ENCODE measurements around the gene NCKIPSD.
A peak's percentile ranks its signal among the peaks of the same experiment; 100 is the strongest.

Gene NCKIPSD

DNA sequence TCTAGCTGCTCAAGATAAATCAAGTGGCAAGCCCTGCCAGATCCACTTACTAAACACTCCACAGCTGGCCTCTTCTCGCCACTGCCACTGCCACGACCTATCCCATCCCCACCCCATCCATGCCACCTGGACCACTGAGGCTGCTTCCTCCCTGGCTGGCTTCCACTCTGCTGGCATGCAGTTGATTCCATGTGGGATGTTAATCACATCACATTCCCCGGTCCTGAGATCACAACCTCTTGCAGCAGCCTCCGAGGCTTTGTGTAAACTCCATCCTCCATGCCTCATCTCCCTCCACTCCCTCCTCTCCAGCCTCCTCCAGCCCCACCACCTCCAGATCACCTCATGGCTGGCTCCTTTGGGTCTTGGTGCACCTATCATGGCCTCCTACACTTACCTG is 7.7 kb downstream of the NCKIPSD start:
- DNase-seq = no peak

DNA sequence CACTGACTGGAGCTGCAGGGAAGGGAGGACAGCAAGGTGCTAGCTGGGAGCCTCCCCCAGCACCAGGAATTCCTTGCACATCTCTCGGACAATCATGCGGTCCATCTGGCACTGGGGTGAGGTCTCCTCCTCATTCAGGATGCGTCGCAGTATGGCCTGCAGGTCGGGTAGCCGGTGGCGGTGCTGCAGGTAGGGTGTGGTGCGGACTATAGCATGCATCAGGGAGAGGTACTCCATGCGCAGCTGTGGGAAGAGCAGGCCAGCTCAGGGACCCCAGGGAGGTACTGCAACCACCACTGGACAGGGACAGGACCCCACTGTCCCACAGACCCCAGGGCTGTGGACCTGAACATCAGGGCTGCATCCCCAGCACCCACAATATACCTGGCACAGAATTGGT is 11.2 kb downstream of the NCKIPSD start:
- DNase-seq = no peak

DNA sequence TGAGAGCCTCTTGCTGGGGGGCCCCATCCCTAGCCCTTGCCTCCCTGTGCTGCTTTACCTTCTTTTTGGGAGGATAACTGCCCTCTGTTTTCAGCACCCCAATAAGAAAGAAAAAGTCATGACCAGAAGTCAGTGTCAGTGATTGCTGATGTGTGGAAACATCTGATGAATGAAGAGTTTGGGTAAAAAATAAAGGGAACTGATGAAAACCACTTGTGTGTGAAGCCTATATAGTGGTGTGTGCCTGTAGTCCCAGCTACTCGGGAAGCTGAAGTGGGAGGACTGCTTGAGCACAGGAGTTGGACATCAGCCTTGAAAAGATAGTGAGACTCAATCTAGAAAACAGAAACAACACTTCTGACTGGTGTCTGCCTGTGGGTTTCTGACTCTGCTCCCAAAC is 13.2 kb downstream of the NCKIPSD start:
- no peak for DNase-seq

DNA sequence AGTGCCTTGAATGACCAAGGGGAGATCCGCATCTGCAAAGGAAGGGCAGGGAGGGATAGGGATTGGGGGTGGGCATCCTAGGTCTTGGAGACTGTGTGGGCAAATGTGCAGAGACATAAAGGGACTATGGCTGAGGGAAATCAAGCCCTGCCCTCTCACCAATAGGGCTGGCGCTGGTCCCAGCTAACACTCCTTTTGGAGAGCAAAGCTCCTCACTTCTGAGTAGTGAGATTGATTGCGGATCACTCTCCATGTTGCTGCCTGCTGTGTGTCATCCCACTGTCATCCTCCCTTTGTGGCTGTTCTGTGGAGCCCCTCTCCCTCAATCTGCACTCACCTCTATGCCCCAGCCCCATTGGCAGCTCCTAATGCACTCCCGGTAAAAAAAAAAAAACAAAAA is 20.8 kb downstream of the NCKIPSD start:
- peak; percentile 38 for DNase-seq

DNA sequence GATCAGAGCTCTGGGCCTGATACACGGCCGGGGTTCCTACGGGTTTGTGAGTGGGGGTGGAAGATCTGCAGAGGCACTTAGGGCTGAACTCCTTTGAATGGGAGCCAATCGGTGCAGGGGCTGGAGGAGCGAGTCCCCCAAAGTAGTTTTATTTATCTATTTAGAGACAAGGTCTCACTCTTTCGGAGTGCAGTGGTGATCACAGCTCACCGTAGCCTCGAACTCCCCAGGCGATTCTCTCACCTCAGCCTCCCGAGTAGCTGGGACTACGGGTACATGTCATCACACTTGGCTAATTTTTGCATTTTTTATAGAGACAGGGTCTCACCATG is 21.4 kb downstream of the NCKIPSD start:
- DNase-seq = no peak

DNA sequence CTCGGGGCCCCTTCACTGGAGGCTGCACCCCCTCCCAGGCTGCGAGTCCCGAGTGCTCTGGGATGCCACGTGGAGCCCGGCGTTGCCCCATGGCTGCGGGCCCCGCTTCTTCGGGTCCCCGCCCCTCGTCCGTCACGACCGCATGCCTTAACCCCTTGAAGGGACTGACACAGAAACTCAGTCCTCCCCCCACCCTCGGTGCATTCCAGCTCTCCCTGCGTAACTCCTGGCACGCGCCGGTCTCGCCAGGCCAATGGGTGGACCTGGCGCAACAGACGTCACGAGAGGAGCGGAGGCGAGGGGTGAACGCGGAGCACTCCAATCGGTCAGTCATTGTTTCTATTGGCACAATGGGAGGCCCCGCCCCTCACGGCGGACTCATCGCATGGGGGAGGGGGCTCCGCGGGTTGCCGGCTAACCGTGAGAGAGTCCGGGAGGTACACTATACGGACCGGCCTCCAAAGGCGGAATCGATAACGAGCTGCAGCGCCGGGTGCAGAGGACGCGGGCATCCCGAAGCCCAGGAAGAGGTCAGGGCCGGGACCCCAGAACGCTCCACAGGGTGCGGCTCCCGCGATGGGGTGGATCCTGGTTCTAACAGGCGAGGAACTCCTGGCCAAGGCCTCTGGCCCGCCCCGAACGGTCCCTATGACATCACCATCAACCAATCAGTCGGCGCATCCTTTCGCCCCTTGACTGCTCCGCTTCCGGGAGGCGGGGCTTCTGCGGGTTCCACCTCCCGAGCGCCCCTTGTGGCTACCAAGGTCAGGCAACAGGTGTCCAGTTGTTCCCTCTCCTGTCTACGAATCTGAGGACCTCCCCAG is 22.0 kb downstream of the NCKIPSD start:
- peak; percentile 89 for DNase-seq

DNA sequence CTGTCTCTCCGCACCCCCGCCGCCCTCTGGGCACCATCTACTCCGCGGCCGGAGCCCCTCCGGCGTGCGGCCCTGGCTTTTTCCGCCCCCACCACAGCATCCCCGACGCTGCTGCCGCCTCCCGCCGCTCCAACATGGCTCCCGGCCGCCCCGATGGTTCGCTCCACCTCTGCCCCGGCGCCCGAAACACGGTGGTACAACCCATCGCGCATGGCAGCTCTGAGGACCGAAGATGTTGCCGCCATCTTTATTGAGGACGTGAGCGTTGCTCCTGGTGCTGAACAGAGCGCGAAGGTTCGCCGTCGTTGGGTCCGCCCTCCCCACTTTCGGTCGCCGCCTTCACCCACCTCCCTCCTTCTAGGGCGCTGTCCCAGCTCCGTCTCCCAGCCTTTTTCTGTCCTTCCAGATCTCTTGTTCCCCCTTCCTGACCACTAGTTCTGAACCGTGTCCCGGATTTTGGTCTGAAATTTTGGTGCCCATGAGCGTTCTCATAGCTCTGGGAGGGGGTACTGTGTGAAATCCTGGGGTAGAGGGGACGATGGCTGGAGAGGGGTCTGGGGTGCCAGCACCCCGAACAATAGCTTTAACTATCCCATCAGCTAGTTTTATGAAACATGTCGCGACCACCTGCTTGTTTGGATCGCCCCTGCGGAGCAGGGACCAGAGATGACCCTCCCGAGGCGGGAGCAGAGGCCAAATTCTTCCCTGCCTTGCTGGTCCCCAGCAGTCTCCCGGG is 22.8 kb downstream of the NCKIPSD start, which contains the start of gene CELSR3:
TSS of gene CELSR3 (minus strand) at position 134 of the 736 bp plus-strand sequence. CDS start 252 bp downstream, outside the sequence.
- peak; percentile 35 for DNase-seq

DNA sequence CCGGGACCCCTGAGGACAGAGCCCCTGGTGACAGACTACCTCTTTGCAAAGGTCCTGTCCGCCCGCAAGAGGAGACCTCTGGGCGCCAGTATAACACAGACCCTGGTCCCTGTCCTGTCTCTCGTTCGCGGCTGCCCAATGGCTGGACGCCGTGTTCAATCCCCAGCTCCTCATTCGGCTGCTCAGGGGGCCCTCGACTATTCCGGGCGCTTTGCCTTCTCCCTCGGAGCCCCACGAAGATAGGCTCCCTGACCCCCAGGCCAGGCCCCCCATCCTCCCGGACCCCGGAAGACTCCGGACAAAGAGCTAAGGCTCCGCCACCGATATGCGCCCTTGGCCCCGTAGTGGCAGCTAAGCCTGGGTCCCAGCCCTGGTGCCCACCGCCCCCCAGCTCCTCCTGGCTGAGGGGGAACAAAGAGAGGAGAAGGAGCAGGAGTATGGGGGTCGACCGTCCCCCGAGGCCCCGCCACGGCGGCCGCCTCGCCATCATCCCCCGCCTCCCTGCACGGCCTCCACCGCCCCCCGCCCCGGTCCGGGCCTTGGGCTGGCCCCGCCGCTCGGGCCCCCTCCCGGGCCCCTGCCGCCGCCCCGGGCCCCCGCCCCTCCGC is 23.5 kb downstream of the NCKIPSD start:
- DNase-seq = no peak

DNA sequence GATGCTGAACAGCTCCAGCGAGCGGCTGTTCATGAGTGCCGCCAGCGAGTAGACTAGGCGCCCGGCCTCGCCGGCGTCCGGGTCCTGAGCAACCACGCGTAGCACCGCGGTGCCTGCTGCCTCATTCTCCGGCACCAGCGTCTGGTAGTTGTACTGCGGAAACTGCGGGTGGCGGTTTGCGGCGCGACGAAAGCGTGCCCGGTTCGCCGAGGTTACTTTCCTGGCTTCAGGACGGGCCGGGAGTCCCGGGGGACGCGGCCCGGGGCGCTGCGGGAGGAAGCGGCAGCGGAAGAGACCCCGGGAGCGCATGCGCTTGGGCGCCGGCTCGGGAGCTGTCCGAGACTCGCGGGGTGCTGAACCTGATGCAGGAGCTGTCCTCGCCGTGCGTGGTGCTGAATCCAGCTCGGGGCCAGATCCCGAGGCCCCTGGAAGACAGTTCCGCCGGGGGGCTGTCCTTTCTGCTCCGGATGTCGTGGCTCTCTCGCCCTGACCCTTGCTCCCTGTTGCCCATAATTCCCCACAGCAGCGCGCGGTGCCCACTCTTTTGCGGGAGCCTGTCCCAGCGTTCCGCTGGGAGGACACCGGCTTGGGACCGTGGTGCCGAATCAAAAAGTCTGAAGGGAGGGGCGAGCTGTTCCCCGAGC is 24.1 kb downstream of the NCKIPSD start:
- DNase-seq = no peak

DNA sequence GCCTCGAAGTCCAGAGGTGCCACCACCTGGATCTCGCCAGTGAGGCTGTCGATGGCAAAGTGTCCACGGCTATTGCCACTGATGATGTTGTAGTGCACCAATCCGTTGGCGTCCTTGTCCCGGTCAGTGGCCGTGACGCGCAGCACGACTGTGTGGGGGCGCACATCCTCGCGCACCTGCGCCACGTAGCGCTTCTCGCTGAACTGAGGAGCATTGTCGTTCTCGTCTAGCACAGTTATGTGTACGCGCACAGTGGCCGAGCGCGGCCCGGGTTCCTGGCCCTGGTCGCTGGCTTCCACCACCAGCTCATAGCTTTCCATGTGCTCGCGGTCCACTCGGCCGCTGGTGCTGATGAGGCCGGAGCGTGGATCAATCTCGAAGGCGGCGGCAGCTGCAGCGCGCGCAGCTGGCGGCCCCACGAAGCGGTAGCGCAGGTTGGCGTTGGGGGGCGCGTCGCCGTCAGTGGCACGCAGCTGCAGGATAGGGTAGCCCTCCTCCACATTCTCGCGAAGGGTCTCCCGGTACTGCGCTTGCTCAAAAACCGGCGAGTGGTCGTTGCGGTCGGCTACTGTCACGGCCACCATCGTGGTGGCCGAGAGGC is 24.8 kb downstream of the NCKIPSD start:
- DNase-seq = no peak

DNA sequence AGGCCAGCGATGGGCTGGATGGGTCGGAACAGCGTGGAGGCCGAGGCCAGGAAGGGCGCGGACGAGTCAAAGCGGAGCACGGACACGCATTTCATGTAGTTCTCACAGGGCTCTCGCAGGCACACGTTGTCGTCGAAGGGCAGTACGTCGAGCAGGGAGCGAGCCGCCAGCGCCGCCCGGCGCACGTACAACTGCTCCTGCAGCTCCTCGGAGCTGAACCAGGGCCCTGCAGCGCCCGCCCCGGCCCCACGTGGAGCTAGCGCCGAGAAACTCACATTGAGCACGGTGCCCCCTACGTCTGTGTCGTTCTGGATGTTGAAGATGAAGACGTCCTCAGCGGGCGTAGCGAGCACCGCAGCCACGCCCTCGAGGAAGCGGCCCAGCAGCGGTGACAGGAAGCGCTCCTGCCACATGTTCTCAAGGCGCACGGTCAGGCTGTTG is 28.9 kb downstream of the NCKIPSD start:
- no peak for DNase-seq

DNA sequence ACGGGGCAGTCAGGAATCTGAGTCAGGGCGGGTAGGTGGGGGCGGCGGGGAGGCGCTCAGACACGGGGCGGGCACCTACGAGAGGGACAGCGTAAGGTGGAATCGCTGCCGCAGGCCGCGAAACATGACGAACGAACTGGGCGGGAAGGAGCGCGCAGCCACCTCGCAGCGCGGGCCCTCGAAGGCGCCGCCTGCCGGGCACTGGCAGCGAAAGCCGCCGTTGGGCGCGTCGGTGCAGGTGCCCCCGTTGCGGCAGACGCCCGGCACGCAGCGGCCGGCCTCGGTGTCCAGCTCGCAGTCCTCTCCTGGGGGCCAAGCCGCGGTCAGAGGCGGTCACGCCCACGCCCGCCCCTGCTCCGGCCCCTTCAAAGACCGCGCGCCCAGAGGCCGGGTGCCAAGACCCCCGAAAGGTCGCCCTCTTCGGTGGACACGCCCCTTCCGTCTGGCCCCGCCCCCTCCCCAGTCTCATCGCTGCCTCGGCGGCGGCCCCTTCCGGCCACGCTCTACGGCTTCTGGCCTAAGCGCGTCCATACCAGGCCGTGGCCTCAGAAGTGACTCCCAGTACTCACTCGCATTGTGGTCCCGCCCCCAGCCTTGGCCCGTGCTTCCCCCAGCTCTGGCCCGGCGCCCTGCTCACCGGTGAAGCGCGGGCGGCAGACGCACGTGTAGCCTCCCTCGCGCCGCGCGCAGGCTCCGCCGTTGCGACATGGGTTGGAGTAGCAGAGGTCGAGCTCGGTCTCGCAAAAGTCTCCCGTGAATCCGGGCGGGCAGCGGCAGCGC is 29.5 kb downstream of the NCKIPSD start:
- no peak for DNase-seq

DNA sequence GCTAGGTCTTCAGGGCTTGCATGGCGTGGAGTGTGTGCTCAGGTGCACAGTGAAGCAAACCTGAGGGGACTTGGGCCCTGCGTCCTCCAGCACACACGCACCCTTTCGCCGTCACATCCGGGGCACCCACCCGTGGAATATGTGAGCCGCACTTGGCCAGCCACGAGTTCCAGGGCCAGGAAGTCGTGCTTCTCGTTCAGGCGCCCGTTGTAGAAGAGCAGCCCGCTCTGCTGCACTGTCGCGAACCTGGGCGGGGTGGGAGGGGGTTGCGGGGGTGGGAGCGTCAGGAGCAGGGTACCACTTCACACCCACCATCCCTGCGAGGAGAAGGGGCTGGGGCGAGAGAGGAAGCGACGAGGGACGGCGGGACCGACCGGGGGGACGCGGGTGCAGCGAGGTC is 30.1 kb downstream of the NCKIPSD start:
- DNase-seq = no peak

DNA sequence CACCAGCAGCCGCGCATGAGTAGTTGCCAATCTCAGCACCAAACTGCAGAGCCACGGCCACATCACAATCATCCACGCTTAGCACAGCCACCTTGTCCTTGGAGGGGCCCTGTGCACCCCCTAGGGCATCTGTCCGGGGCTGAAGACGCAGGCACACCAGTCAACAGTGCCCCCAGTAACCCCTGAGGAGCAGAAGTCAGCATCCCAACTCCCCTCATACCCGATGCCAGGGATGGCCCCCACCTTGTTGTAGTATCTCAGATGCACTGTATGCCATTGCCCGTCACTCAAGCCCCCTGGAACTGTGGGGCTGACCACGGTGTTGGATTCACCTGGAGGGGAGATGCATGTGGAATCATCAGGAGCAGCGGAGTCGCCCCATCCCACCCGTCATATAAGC is 30.7 kb downstream of the NCKIPSD start:
- DNase-seq = no peak

DNA sequence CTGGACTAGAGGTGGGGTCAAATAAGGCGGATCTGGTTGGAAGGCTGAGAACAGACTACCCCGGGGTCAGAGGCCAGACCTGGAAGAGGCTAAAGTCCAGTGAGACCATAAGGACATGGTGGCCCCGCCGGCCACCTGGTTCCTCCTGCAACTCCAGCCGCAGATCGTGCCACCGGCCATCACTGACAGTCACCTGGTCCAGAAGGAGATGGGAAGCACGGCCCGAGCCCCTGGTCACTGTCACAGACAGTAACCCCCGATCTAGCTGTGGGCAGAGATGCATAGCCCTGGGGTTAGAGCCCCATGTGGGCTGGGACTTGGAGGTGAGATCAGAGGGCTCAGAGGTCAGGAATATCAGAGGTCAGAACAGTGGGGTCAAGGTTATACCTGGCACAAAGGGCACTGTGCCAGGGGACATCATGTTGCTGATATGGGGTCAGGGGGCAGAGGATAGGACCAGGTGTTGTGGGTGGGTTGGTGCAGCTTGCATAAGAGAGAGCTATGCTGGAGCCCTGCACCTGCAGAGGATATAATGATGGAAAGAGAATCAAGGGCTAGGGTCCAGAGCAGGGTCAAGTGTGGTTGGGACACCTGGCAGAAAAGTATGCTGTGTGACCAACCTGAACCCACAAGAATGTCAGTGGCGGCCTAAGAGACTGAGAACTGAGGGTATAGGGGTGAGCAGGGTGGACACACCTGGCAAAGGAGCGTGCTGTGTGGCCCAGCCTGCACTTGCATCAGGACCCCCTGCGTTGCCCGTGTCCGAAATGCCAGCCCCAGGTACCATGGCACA is 32.6 kb downstream of the NCKIPSD start:
- DNase-seq = no peak

DNA sequence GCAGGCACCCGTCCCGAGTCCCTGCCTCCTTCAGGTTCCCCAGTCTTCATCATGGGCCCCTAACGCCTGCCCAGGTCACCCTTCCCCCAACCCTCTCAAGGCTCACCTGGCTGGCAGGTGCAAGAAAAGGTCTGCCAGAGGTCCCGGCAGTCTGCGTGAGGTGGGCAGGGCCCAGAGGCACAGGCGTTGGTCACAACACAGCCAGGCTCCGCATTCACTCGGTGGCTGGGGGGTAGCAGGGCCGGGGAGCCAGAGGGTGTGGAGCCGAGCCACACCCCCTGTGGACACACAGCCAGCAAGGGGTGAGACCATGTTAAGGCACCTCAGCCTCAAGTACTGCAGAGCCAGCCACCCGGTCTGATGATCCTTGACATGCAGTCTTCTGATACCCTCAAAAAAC is 33.9 kb downstream of the NCKIPSD start:
- no peak for DNase-seq

DNA sequence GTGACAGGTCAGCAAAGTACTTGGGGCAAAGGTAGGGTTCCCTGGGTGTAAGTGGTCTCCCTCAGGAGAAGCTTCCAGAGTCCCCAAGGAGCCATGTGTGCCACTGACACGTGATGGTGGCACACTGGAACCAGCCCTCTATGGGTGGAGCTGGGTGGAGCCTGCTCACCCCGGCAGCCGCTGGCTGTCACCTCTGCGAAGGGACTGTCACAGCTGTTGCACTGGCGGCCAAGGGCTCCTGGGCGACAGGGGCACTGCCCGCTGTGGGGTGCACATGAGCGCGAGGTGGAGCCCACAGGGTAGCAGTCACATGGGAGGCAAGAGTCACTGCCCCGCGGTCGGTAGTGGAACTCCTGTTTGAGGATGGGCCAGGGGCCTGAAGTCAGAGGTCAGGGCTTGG is 35.0 kb downstream of the NCKIPSD start:
- no peak for DNase-seq

DNA sequence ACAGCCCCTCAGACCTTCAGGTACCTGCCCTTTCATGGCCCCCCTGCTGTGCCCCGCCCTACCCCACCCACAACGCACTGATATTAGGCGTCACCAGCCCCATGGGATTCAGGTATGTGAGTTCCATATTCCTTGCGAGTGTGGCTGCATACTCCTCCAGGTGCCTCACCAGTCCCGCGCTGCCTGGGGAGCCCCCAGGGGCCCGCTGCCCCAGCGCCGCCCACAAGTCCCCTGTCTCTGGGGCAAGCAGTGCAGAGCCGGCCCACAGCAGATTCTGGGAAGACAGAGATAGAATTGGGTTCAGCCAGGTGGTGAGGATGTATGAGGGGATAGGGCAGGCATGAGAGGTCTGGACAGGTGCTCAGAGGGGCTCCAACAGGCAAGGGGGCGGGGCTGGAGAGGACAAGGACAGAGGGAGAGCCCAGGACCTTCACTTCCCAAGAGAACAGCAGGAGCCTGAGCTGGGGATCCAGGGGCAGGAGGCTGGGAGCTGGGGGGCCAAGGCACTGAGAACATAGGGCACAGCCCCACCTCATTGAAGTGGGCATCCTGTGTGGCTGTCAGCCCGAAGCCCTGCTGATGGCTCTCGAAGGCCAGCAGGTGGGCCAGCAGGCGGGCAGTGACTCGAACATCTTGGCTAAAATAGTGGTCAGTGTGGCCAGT is 37.4 kb downstream of the NCKIPSD start:
- no peak for DNase-seq

DNA sequence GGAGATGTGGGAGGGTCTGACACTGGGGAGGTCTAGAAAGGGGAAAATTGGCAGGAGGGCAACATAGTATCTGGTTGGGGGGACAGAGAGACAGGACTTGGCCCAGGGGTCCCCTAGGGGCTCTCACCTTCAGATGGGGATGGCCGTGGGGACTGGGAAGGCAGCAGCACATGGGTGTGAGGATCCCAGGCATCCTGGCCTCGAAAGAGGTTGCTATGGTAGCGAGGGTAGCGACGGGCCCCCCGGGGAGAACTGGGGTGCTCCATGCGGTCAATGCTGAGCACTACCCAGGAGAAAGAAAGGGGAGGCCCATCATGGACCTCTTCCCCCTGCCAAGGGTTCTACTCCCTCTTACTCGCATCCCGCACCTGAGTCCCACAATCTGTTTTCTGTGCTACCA is 38.0 kb downstream of the NCKIPSD start:
- DNase-seq = no peak

DNA sequence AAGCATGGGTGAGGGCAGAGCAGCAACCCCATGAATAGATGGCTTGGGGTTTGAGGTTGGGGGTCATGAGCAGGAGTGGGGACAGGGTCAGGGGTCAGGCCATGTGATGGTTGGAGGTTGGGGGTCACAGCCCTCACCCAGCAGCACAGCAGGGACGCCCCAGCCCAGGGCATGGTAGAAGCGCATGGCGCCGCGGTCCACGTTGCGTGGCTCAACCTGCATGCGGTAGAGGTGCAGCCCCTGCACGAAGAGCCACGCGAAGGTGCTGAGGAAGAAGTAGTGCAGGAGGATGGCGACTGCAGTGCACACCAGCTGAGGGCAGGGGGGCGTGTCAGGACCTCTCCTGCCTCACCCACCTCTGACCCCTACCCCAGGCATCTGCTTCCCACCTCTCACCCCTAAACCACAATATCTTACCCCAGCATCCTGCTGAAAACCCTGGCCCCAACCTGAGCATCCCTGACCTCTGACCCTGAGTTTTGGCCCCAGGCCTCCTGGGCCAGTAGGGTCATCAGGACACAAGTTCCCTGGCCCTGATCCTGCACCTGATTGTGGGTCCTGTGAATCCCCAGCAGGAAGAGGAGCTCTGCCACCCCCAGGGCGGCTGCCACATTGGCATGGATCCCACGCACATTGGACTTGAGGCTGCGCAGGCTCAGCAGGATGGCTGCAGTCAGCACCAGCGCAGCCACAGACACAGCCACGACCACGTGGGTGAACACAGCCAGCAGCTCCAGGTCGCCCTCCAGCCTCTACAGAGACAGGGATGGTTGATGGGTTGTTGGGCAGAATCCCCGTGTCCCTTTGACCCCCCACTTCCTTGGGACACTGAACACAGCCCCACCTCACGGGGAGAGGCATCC is 40.6 kb downstream of the NCKIPSD start:
- no peak for DNase-seq
